GM12873 (cell line): ENCODE results near the gene GNAL.

Experiments used
- TF ChIP-seq, protein P1 (sequence below): IDR thresholded peaks from 2 replicates; pipeline ENCODE4 v1.5.1; 2012; ENCODE audit warnings: low read depth, mild to moderate bottlenecking, moderate library complexity, low read length, control low read depth; ENCODE audit not compliant: insufficient read depth; ENCODE audit errors: missing control alignments

Gene GNAL

GRCh38 chr18:11713756-11714155, 24.7 kb downstream of the GNAL start:
- TF ChIP-seq, protein P1, sequence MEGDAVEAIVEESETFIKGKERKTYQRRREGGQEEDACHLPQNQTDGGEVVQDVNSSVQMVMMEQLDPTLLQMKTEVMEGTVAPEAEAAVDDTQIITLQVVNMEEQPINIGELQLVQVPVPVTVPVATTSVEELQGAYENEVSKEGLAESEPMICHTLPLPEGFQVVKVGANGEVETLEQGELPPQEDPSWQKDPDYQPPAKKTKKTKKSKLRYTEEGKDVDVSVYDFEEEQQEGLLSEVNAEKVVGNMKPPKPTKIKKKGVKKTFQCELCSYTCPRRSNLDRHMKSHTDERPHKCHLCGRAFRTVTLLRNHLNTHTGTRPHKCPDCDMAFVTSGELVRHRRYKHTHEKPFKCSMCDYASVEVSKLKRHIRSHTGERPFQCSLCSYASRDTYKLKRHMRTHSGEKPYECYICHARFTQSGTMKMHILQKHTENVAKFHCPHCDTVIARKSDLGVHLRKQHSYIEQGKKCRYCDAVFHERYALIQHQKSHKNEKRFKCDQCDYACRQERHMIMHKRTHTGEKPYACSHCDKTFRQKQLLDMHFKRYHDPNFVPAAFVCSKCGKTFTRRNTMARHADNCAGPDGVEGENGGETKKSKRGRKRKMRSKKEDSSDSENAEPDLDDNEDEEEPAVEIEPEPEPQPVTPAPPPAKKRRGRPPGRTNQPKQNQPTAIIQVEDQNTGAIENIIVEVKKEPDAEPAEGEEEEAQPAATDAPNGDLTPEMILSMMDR = no peak

GRCh38 chr18:11714244-11714918, 25.3 kb downstream of the GNAL start:
- TF ChIP-seq, protein P1 = no peak

DNA sequence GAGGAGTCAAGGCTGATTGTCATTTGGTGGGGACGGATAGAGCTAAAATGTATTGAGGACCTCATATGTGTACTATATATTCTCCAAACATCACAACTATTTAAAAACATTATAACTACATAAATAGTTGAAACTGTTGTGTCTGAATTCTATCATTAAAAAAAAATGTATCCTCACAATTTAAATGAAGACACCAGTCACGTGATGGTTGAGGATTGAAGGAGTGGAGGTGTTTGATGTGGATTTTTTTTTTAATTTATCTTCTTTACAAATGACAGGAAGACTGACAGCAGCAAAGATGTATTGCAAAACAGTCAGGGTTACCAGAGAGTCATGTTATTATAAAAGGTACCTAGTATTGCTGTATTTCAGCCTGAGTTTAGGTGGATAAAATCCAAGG, 30.0 kb downstream of the GNAL start:
- TF ChIP-seq, protein P1 = no peak

- TF ChIP-seq, protein P1 = no peak
Observed at GRCh38 chr18:11719621-11720020, 30.6 kb downstream of the GNAL start.

DNA sequence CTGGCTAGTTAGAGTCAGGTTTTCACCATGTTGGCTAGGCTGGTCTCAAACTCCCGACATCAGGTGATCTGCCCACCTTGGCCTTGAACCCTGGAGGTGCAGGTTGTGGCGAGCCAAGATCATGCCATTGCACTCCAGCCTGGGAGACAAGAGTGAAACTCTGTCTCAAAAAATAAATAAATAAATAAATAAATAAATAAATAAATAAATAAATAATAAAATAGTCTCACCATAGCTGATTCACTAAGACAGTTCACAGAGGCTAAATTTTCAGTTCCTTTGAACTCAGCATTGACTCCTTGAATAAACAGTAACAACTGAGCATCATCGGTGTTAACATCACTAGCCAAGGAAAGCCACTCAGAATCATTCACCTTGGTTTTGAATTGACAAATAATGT, 32.7 kb downstream of the GNAL start:
- TF ChIP-seq, protein P1 = no peak

DNA sequence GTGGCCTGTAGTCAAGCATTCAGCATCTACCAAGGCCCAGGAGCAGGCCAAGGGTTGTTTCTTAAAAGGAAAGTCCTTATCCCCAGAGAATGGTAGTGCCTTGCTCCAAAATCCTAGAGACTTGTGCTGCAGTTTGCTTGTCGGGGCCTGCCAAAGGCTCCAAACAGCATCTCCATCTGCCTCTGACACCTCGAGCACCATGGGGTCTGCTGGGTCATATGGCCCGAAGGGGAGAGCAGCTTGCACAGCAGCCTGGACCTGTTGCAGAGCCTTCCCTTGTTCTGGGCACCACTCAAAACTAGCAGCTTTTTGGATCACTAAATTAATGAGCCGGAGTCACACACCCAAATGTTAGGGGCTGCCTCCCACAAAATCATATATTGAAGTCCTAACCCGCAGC, 35.7 kb downstream of the GNAL start:
- TF ChIP-seq, protein P1 = no peak

GRCh38 chr18:11726556-11726955, 37.5 kb downstream of the GNAL start:
- TF ChIP-seq, protein P1 = no peak
